ENCODE data around the gene IL16. TPM values are rescaled to one million over a fixed set of nuclear protein-coding genes. Genes with fewer than 3 reads are reported as not detected.

Gene IL16
- polyA plus RNA-seq (2012; ENCODE audit: insufficient read depth, insufficient read length, low read depth), result 1.9 TPM

- no peak for TF ChIP-seq CTCF (IDR thresholded peaks at IDR 0.05; ENCODE audit: low read depth, low read length)
- H3K9me3 ChIP-seq, result no peaks in the 10 kb centered on the region
- H3K36me3 ChIP-seq, result no peaks in the 10 kb centered on the region
- peaks cover 5% of the 10 kb centered on the region; the same call in 1 of the 2 replicates for H3K27me3 ChIP-seq
- H3K4me1 ChIP-seq, result no peaks in the 10 kb centered on the region
- no peak within 1 kb of the TSS for H3K4me3 ChIP-seq (ENCODE audit: low read depth, low read length)
- DNase-seq, result no peak
Observed at GRCh38 chr15:81196576-81197254, at the start of gene IL16. Gene IL16, plus strand, starts transcription at chr15:81196879. Its CDS starts 28,521 bp downstream, at chr15:81225400.

- TF ChIP-seq CTCF (IDR thresholded peaks at IDR 0.05; ENCODE audit: low read depth, low read length), result no peak
- Histone ChIP-seq H3K36me3 (no peaks in the 10 kb centered on the region), H3K4me3 (ENCODE audit: low read depth, low read length) (no peak overlapping the region), H3K4me1 (no peaks in the 10 kb centered on the region), H3K27me3 (no peaks in the 10 kb centered on the region), H3K9me3 (no peaks in the 10 kb centered on the region)
- no peak for DNase-seq
Observed at GRCh38 chr15:81151389-81151788, 45.3 kb upstream of the IL16 start.

GRCh38 chr15:81152339-81152738 is 44.3 kb upstream of the IL16 start:
- no peaks in the 10 kb centered on the region for H3K4me1 ChIP-seq
- DNase-seq, result no peak
- H3K9me3 ChIP-seq, result no peaks in the 10 kb centered on the region
- H3K27me3 ChIP-seq, result no peaks in the 10 kb centered on the region
- TF ChIP-seq CTCF (IDR thresholded peaks at IDR 0.05; ENCODE audit: low read depth, low read length), result 0 out of 2 replicates have a peak, but pooled peaks have one; percentile 4
- no peaks in the 10 kb centered on the region for H3K36me3 ChIP-seq
- H3K4me3 ChIP-seq (ENCODE audit: low read depth, low read length), result no peak overlapping the region

GRCh38 chr15:81152799-81153198 is 43.9 kb upstream of the IL16 start:
- Histone ChIP-seq H3K4me3 (ENCODE audit: low read depth, low read length) (no peak overlapping the region), H3K4me1 (no peaks in the 10 kb centered on the region), H3K27me3 (no peaks in the 10 kb centered on the region), H3K36me3 (no peaks in the 10 kb centered on the region), H3K9me3 (no peaks in the 10 kb centered on the region)
- DNase-seq, result no peak
- TF ChIP-seq CTCF (IDR thresholded peaks at IDR 0.05; ENCODE audit: low read depth, low read length), result no peak

GRCh38 chr15:81155375-81156218 is 41.1 kb upstream of the IL16 start:
- TF ChIP-seq CTCF (IDR thresholded peaks at IDR 0.05; ENCODE audit: low read depth, low read length), result peak; percentile 52
- Histone ChIP-seq H3K4me1 (no peaks in the 10 kb centered on the region), H3K4me3 (ENCODE audit: low read depth, low read length) (no peak overlapping the region), H3K27me3 (no peaks in the 10 kb centered on the region), H3K9me3 (no peaks in the 10 kb centered on the region), H3K36me3 (no peaks in the 10 kb centered on the region)
- DNase-seq, result no peak

GRCh38 chr15:81156324-81156723 is 40.4 kb upstream of the IL16 start:
- Histone ChIP-seq H3K9me3 (no peaks in the 10 kb centered on the region), H3K4me3 (ENCODE audit: low read depth, low read length) (no peak overlapping the region), H3K27me3 (no peaks in the 10 kb centered on the region), H3K36me3 (no peaks in the 10 kb centered on the region), H3K4me1 (no peaks in the 10 kb centered on the region)
- DNase-seq, result no peak
- TF ChIP-seq CTCF (IDR thresholded peaks at IDR 0.05; ENCODE audit: low read depth, low read length), result no peak
